Naive thymus-derived CD4-positive, alpha-beta T cell (primary cell): Measurements from ENCODE around the gene TP53BP2. TPM values are rescaled to one million over a fixed set of nuclear protein-coding genes. Genes with fewer than 3 reads are reported as not detected.

Experiments
- ATAC-seq: fragments of 150-1000 bp; cut with Tn5 transposase; 2 replicates; pipeline ENCODE4 v1.10.0; 2021; ENCODE audit warnings: mild to moderate bottlenecking, moderate library complexity
- CTCF ChIA-PET: fragments of 350-600 bp; sonication (Branson Sonifier 250); formaldehyde crosslinking; loops from one replicate; lab custom pipeline; 2021; ENCODE audit warnings: antibody characterized with exemption; lab: Charles Lee
- POLR2A ChIA-PET: fragments of 350-600 bp; sonication (Branson Sonifier 250); formaldehyde crosslinking; loops from one replicate; lab custom pipeline; 2021; ENCODE audit warnings: antibody characterized with exemption, inconsistent platforms; lab: Charles Lee
- DNase-seq, 9 donors: peaks; one replicate each; pipeline versions ENCODE4 v3.0.0 to v3.0.0-alpha.2; 2020 to 2022; ENCODE audit warnings: mixed read lengths in 1 of 9
- H3K27ac ChIP-seq: one replicate; pipeline ENCODE4 v1.7.0; 2013; ENCODE audit warnings: mild to moderate bottlenecking, low read depth, low read length, moderate library complexity
- H3K27me3 ChIP-seq, 2 donors: one replicate each; pipeline ENCODE4 v1.7.0; 2013; ENCODE audit warnings: low read length in 2 of 2, mild to moderate bottlenecking in 2 of 2, moderate library complexity in 2 of 2; ENCODE audit not compliant: control insufficient read depth in 2 of 2, insufficient read depth in 2 of 2
- H3K36me3 ChIP-seq, 3 experiments: 1 replicate in 2 of 3; 2 replicates in 1 of 3; pipeline ENCODE4 v1.7.0; 2013; ENCODE audit warnings: low read length in 3 of 3, mild to moderate bottlenecking in 3 of 3, moderate library complexity in 1 of 3; ENCODE audit not compliant: insufficient read depth in 3 of 3, control insufficient read depth in 2 of 3
- H3K4me1 ChIP-seq, 2 donors: one replicate each; pipeline ENCODE4 v1.7.0; 2013; ENCODE audit warnings: low read length in 2 of 2, mild to moderate bottlenecking in 2 of 2, moderate library complexity in 1 of 2; ENCODE audit not compliant: control insufficient read depth in 2 of 2, insufficient read depth in 2 of 2
- H3K4me3 ChIP-seq: 2 replicates; pipeline ENCODE4 v1.7.0; 2013; ENCODE audit warnings: mild to moderate bottlenecking, low read length
- H3K9me3 ChIP-seq, 3 experiments: 1 replicate in 2 of 3; 2 replicates in 1 of 3; pipeline ENCODE4 v1.7.0; 2013; ENCODE audit warnings: low read length in 3 of 3; ENCODE audit not compliant: control insufficient read depth in 2 of 3
- H3K27ac Mint-ChIP-seq, 9 donors: one replicate each; pipeline ENCODE4 v1.8.0; 2020 to 2022; ENCODE audit warnings: mixed read lengths in 9 of 9, mild to moderate bottlenecking in 8 of 9, moderate library complexity in 5 of 9, inconsistent platforms in 2 of 9
- H3K27me3 Mint-ChIP-seq, 5 donors: one replicate each; pipeline ENCODE4 v1.8.0; 2021 to 2022; ENCODE audit warnings: mixed read lengths in 5 of 5, mild to moderate bottlenecking in 1 of 5
- H3K36me3 Mint-ChIP-seq, 5 donors: one replicate each; pipeline ENCODE4 v1.8.0; 2020 to 2022; ENCODE audit warnings: mixed read lengths in 5 of 5, mild to moderate bottlenecking in 3 of 5, inconsistent platforms in 1 of 5
- H3K4me1 Mint-ChIP-seq, 7 donors: one replicate each; pipeline ENCODE4 v1.8.0; 2020 to 2022; ENCODE audit warnings: mixed read lengths in 7 of 7, mild to moderate bottlenecking in 3 of 7, inconsistent platforms in 1 of 7
- H3K4me3 Mint-ChIP-seq, 10 donors: one replicate each; pipeline ENCODE4 v1.8.0; 2020 to 2022; ENCODE audit warnings: mild to moderate bottlenecking in 10 of 10, mixed read lengths in 10 of 10, moderate library complexity in 6 of 10, inconsistent platforms in 2 of 10
- H3K9me3 Mint-ChIP-seq, 11 donors: one replicate each; pipeline ENCODE4 v1.8.0; 2020 to 2022; ENCODE audit warnings: mixed read lengths in 11 of 11, mild to moderate bottlenecking in 4 of 11, inconsistent platforms in 1 of 11, moderate library complexity in 1 of 11
- intact Hi-C, 2 donors: fragments of 100-400 bp; cut with micrococcal nuclease; formaldehyde crosslinking; loops; one replicate each; pipeline ENCODE4 v1.15.1; 2023
- polyA plus RNA-seq, 2 donors: library from polyadenylated mRNA; unstranded; fragments of 300-500 nt; fragmentation: Illumina TruSeq; gene quantifications; one replicate each; pipeline ENCODE4 v1.2.3, GENCODE V29; 2021
- total RNA-seq, 6 experiments: library from RNA in 5 of 6; stranded (reverse) in 5 of 6; gene quantifications; 1 replicate in 5 of 6; 2 replicates in 1 of 6; pipeline ENCODE4 v1.2.3 and lab custom pipeline; 2021 to 2026

Gene TP53BP2
- total and polyA plus RNA-seq, 7 experiments from 2014 or later, result 8.4 to 120 (median 44.2) TPM

DNA sequence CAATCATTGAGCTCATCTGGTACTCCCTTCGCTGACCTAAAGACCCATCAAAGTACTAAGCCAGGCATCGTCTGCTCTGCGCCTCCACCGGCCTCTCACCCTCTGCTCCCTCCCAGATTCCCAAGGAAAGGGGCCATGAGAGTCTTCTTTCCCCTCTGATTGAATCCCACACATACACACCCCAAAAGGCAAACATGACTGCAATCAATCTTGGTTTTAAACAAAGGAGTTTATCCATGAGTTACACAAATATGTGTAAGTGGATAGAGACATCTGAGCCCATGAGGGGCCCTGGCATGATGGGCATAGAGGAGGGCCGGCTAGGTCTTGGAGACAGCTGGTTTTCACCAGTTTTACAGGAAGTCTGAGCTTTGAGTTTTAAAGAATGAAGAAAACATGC, 82.5 kb downstream of the TP53BP2 start:
- DNase-seq (no peak), ATAC-seq (no peak)
- H3K27ac Mint-ChIP-seq, result peak overlapping the region in 1 of 9 donors; percentile 15
- no peak overlapping the region for H3K4me3 Mint-ChIP-seq
- H3K9me3 Mint-ChIP-seq, result no peaks in the 10 kb centered on the region
- intact Hi-C loops, result no loop called here
- H3K27me3 Mint-ChIP-seq, result no peaks in the 10 kb centered on the region
- no peaks in the 10 kb centered on the region for H3K4me1 Mint-ChIP-seq
- ChIA-PET POLR2A (no interaction called here), CTCF (interaction anchor here (1.3 kb wide), 1 partner anchor 14 kb away, joined by 4 read pairs; no protein-coding TSS in a partner anchor)
- Histone ChIP-seq H3K27me3 (no peaks in the 10 kb centered on the region), H3K4me1 (no peaks in the 10 kb centered on the region), H3K9me3 (no peaks in the 10 kb centered on the region), H3K4me3 (no peak overlapping the region), H3K36me3 (peaks cover 16 to 75% (median 40%) of the 10 kb centered on the region in 3 experiments), H3K27ac (no peak overlapping the region)
- H3K36me3 Mint-ChIP-seq, result peaks cover 5 to 71% (median 32%) of the 10 kb centered on the region in 5 donors

DNA sequence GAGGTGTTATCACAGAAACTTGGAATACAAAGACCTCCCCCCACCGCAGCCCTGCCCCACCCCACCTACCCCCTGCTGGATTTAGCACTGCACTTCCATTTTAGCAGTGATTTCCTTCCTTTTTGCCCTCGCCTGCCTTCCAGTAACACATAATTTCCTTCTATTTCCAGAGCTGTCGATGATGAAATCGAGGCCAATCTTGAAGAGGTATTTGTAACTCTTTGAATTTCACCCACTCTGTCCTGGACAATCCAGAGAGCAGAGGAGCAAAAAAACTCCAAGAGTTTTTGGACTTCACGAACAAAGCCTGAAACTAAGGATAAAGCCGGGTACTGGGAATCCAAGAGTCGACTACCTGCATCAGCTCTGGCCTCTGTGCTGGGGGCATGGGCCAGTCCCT, 84.3 kb downstream of the TP53BP2 start:
- no peak overlapping the region for H3K4me3 Mint-ChIP-seq
- H3K27ac ChIP-seq, result no peak overlapping the region
- intact Hi-C loops, result no loop called here
- peaks cover 5 to 76% (median 35%) of the 10 kb centered on the region in 5 donors for H3K36me3 Mint-ChIP-seq
- H3K27me3 Mint-ChIP-seq, result no peaks in the 10 kb centered on the region
- no peak overlapping the region for H3K27ac Mint-ChIP-seq
- no peak for ATAC-seq
- H3K9me3 ChIP-seq, result no peaks in the 10 kb centered on the region
- no peak for DNase-seq
- ChIA-PET CTCF (interaction anchor here (1.3 kb wide), 1 partner anchor 12 kb away, joined by 4 read pairs; no protein-coding TSS in a partner anchor), POLR2A (interaction anchor here (0.6 to 1.4 kb wide), 3 partner anchors 45 to 250 kb away, joined by 3 to 5 read pairs (median 5); no protein-coding TSS in a partner anchor)
- H3K4me3 ChIP-seq, result no peak overlapping the region
- H3K9me3 Mint-ChIP-seq, result no peaks in the 10 kb centered on the region
- peaks cover 16 to 90% (median 40%) of the 10 kb centered on the region in 3 experiments for H3K36me3 ChIP-seq
- H3K4me1 ChIP-seq, result no peaks in the 10 kb centered on the region
- H3K27me3 ChIP-seq, result no peaks in the 10 kb centered on the region
- H3K4me1 Mint-ChIP-seq, result no peaks in the 10 kb centered on the region

DNA sequence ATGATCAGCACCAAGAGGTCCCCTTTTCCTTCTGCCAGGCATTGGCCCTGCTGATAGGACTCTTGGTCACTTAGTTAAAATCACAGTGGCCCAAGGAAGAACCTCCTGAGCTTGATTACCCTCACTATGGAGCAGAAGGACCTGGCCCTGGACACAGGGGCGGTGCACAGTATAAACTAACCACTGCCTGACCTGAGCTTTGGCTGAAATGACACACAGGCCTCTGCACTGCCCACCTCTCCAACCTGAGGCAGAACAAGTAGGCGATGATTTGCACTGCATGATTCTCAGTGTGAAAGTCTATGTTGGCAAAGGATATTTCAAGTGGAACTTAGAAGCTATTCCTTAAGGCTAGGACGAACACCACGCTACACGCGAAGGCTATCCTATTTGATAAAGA, 84.9 kb downstream of the TP53BP2 start:
- intact Hi-C loops, result no loop called here
- no peaks in the 10 kb centered on the region for H3K9me3 Mint-ChIP-seq
- no peaks in the 10 kb centered on the region for H3K9me3 ChIP-seq
- H3K4me1 ChIP-seq, result no peaks in the 10 kb centered on the region
- no peaks in the 10 kb centered on the region for H3K4me1 Mint-ChIP-seq
- ChIA-PET POLR2A (interaction anchor here (0.6 to 1.4 kb wide), 3 partner anchors 45 to 250 kb away, joined by 3 to 5 read pairs (median 5); no protein-coding TSS in a partner anchor), CTCF (interaction anchor here (1.3 kb wide), 1 partner anchor 12 kb away, joined by 4 read pairs; no protein-coding TSS in a partner anchor)
- H3K27ac Mint-ChIP-seq, result no peak overlapping the region
- H3K27me3 Mint-ChIP-seq, result no peaks in the 10 kb centered on the region
- H3K27ac ChIP-seq, result no peak overlapping the region
- no peak for DNase-seq
- peaks cover 16 to 90% (median 40%) of the 10 kb centered on the region in 3 experiments for H3K36me3 ChIP-seq
- ATAC-seq, result no peak
- no peaks in the 10 kb centered on the region for H3K27me3 ChIP-seq
- H3K4me3 ChIP-seq, result no peak overlapping the region
- no peak overlapping the region for H3K4me3 Mint-ChIP-seq
- H3K36me3 Mint-ChIP-seq, result peaks cover 5 to 74% (median 29%) of the 10 kb centered on the region in 5 donors

DNA sequence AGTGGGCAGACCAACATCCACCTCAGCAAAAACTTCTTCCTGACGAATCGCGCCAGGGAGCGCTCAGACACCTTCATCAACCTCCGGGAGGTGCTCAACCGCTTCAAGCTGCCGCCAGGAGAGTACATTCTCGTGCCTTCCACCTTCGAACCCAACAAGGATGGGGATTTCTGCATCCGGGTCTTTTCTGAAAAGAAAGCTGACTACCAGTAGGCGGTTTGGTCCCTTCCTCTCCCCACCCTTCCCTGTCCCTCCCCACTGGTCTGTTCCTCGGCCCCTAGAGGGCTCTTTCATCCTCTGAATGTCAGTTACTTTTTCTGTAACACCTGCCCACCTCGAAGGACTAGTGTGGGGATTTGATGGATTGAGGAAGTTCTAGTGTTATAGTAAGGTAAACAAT, 86.5 kb downstream of the TP53BP2 start:
- ATAC-seq (no peak), DNase-seq (no peak)
- Mint-ChIP-seq H3K4me1 (no peaks in the 10 kb centered on the region), H3K27ac (peak overlapping the region in 1 of 9 donors; percentile 4), H3K9me3 (no peaks in the 10 kb centered on the region), H3K4me3 (no peak overlapping the region), H3K27me3 (no peaks in the 10 kb centered on the region), H3K36me3 (peaks cover 5 to 71% (median 27%) of the 10 kb centered on the region in 5 donors)
- intact Hi-C loops, result no loop called here
- no peaks in the 10 kb centered on the region for H3K27me3 ChIP-seq
- ChIA-PET POLR2A (interaction anchor here (0.6 kb wide), 1 partner anchor 38 kb away, joined by 3 read pairs; no protein-coding TSS in a partner anchor), CTCF (no interaction called here)
- no peaks in the 10 kb centered on the region for H3K9me3 ChIP-seq
- no peak overlapping the region for H3K4me3 ChIP-seq
- no peak overlapping the region for H3K27ac ChIP-seq
- peaks cover 17 to 92% (median 39%) of the 10 kb centered on the region in 3 experiments for H3K36me3 ChIP-seq
- no peaks in the 10 kb centered on the region for H3K4me1 ChIP-seq

DNA sequence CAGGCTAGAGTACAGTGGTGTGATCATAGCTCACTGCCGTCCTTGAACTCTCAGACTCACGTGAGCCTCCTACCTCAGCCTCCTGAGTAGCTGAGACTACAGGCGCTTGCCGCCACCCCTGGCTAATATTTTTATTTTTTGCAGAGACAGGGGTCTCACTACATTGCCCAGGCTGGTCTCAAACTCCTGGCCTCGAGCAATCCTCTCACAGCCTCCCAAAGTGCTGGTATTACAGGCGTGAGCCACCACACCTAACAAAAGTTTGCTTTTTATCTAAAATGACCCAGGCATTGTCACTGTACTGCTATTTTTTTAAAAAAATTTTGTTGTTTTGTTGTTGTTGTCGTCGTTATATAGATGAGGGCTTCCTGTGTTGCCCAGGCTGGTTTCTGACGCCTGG, 87.0 kb downstream of the TP53BP2 start:
- DNase-seq (no peak), ATAC-seq (no peak)
- ChIA-PET POLR2A (no interaction called here), CTCF (no interaction called here)
- H3K27me3 Mint-ChIP-seq, result no peaks in the 10 kb centered on the region
- peaks cover 21 to 92% (median 39%) of the 10 kb centered on the region in 3 experiments for H3K36me3 ChIP-seq
- H3K4me3 ChIP-seq, result no peak overlapping the region
- H3K4me3 Mint-ChIP-seq, result no peak overlapping the region
- H3K27me3 ChIP-seq, result no peaks in the 10 kb centered on the region
- no peak overlapping the region for H3K27ac Mint-ChIP-seq
- no peaks in the 10 kb centered on the region for H3K4me1 Mint-ChIP-seq
- H3K4me1 ChIP-seq, result no peaks in the 10 kb centered on the region
- no peaks in the 10 kb centered on the region for H3K9me3 ChIP-seq
- no peak overlapping the region for H3K27ac ChIP-seq
- intact Hi-C loops, result no loop called here
- H3K36me3 Mint-ChIP-seq, result peaks cover 5 to 71% (median 25%) of the 10 kb centered on the region in 5 donors
- no peaks in the 10 kb centered on the region for H3K9me3 Mint-ChIP-seq

DNA sequence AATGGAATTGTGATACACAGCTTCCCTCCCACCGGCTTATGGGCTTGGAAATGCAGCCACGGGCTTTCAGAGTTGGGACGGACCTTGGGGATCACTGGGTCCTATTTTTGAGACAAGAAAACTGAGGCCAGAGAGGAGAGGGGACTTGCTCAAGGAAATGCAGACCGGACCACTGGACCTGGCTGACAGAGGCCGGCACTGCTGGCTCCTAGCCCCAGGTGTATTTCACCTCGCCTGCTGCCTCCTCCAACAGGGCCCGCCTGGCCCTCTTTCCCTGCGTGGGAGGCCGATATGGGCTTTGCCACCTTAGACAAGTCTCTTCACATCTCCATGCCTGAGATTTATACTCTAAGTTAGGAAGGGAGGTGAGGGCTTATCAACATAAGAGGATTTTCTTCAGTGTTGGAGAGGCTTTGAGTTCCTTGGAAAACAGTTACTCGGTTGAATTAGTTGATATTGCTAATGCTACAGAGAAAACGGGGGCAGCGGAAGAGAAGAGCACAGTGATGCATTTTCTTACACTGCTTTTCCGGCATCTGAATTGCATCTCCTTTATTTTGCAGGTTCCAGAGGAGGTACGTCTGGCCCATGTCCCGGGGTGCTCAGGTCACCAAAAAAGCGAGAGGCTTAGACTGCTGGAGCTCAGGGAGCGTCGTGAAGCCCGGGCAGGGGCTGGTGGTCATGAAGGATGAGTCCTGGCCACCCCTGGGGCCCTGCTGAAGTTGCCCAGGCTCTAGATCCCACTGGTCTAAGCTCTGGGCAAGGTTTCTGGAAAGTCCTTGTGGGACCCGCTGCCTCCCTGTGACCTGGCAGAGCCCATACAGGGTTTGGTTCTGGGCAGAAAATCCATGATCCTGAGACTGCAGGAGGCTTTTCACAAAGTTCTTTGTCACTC, 88.7 kb downstream of the TP53BP2 start:
- no peaks in the 10 kb centered on the region for H3K4me1 ChIP-seq
- H3K9me3 Mint-ChIP-seq, result no peaks in the 10 kb centered on the region
- no peak overlapping the region for H3K4me3 Mint-ChIP-seq
- POLR2A ChIA-PET, result no interaction called here
- H3K27ac Mint-ChIP-seq, result peak overlapping the region in 1 of 9 donors; percentile 27
- ATAC-seq (no peak), DNase-seq (no peak)
- intact Hi-C loops, result no loop called here
- no peaks in the 10 kb centered on the region for H3K9me3 ChIP-seq
- H3K27ac ChIP-seq, result no peak overlapping the region
- no peaks in the 10 kb centered on the region for H3K27me3 ChIP-seq
- H3K4me3 ChIP-seq, result no peak overlapping the region
- peaks cover 9 to 74% (median 22%) of the 10 kb centered on the region in 5 donors for H3K36me3 Mint-ChIP-seq
- CTCF ChIA-PET, result interaction anchor here (0.7 to 1.1 kb wide), 2 partner anchors 52 to 58 kb away, joined by 3 to 6 read pairs; no protein-coding TSS in a partner anchor
- H3K27me3 Mint-ChIP-seq, result no peaks in the 10 kb centered on the region
- H3K4me1 Mint-ChIP-seq, result no peaks in the 10 kb centered on the region
- H3K36me3 ChIP-seq, result peaks cover 29 to 93% (median 45%) of the 10 kb centered on the region in 3 experiments
